ENCODE measurements around the gene B4GALNT3.

Gene B4GALNT3

DNA sequence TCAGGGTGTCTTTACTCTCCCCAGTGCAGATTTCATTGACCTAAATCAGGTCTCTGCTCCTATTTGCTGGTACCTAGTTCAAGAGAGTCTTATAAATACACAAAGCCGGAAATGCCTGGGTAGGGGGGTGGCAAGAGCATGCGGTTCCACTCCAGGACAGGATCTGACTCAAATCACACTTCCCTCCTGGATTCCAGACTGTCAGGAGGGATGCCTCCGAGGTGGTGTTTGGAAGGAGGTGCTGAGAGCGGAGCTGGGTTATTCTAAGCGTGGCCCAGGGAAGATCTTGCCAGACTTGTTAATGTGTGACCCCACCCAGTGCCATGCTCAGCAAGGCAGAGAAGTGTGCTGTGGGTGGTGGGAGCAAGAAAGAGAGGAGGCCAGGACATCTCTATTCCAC lies 49.8 kb downstream of the B4GALNT3 start:
- DNase-seq (ENCODE audit: low spot score), result no peak

DNA sequence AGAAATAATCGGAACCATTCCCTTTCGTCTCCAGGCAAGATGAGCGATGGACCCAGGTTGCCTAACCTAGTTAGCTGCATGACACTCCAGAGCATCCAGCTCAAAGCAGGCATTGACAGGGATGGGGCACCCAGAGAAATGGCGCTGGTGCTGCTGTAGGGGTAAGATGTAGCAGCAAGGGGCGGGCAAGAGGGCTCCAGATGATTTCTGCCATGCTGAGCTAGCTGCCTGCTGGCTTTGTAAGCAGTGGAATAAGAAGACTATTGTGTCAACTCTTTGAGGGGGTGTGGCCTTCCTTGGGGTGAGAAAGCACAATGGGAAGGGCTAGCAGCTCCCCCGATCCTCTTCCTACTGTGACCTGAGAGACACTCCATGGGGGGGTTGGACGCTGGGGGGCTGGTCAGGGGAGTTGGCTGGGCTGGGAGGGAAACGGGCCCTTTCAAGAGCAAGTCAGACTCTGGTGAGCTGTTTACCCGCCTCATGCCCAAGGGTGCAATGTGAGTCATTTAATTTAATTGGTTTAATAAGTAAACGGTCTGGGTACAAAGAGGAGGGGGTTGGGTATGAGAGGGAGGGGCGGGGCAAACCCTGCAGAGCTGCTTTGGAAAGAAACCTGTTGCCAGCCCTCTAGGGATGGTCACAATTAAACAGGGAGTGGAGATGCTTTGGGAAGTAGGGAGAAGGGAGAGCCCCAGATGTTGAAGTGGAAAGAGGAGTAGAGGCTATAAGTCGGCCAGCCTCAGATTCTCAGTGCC lies 50.5 kb downstream of the B4GALNT3 start:
- DNase-seq (ENCODE audit: low spot score), result no peak

DNA sequence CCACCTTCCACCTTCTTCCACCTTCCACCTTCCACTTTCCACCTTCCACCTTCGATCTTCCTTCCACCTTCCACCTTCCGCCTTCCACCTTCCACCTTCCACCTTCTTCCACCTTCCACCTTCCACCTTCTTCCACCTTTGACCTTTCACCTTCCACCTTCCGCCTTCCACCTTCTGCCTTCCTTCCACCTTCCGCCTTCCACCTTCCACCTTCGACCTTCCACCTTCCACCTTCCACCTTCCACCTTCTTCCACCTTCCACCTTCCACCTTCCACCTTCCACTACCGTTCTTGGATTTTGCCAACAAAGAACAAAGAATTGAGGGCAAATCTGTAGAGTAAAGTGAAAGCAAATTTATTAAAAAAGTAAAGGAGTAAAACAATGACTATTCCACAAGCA lies 53.2 kb downstream of the B4GALNT3 start:
- no peak for DNase-seq (ENCODE audit: low spot score)

DNA sequence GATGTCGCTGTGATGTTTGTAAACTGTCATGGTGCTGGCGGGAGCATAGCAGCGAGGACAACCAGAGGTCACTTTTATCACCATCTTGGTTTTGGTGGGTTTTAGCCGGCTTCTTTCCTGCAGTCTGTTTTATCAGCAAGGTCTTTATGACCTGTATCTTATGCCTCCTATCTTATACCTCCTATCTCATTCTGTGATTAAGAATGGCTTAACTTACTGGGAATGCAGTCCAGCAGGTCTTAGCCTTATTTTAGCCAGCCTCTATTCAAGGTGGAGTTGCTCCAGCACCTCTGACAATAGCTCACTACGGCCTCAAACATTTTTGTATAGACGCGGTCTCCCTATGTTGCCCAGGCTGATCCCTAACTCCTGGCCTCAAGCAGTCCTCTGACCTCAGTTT lies 53.7 kb downstream of the B4GALNT3 start:
- DNase-seq (ENCODE audit: low spot score), result no peak

DNA sequence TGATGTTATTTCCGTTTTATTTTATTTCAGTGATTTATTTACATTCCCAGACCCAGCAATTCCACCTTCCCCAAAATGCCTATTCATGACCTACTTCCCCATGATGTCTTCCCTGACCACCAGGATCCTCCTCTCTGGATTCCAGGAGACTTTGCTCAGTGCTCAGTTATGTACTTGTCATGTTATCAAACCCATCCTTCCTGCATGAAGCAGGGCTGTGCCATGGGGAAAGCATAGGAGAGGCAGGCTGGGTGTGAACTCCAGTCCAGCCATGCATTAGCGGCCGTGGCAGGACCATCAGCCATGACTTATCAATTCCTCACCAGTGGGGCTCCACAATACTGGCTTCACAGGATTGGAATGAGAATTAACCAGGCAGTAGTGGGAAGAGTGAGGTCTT lies 57.8 kb downstream of the B4GALNT3 start:
- no peak for DNase-seq (ENCODE audit: low spot score)

DNA sequence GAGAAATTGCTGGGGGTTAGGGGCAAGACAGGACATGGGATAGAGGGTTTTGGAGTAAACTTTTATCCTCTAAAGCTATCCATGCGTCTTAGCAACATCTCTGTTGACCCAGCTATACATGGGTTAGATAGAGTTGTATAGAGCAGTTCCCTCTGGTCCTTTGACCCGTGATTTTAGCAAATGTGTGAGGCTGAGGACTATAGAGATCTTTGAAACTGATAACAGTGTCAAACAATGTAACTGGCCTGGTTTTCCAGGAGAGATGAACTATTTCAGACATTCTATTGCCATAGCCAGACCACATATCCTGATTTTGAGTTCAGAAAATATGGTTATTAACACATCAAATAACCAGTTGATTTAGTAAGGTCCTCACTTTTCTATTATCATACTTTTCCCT lies 60.4 kb downstream of the B4GALNT3 start:
- DNase-seq (ENCODE audit: low spot score), result no peak

DNA sequence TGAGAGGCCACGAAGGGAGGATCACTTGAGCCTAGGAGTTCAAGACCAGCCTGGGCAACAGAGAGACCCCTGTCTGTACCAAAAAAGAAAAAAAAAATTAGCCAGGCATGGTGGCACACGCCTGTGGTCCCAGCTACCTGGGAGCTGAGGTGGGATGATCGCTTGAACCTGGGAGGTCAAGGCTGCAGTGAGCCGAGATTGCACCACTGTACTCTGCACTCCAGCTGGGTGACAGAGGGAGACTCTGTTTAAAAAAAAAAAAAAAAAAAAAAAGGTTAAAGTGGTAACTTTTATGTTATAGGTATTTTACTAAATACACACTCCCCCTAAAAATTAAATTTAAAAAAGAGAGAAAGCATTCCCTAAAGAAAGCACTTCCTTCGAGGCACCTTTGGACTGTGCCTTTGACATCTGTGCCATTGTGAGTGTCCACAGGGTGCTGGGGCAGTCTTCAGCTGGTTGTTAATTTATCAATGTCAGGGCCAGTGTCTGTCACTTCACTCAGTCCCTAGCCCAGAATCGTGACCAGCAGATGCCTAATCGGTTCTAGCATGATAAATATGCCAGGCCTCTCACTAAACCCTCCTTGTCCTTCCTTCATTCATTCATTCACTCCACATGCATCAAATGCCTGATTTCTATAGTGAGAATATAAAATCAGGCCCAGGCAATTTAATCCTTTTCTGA lies 63.1 kb downstream of the B4GALNT3 start:
- no peak for DNase-seq (ENCODE audit: low spot score)

DNA sequence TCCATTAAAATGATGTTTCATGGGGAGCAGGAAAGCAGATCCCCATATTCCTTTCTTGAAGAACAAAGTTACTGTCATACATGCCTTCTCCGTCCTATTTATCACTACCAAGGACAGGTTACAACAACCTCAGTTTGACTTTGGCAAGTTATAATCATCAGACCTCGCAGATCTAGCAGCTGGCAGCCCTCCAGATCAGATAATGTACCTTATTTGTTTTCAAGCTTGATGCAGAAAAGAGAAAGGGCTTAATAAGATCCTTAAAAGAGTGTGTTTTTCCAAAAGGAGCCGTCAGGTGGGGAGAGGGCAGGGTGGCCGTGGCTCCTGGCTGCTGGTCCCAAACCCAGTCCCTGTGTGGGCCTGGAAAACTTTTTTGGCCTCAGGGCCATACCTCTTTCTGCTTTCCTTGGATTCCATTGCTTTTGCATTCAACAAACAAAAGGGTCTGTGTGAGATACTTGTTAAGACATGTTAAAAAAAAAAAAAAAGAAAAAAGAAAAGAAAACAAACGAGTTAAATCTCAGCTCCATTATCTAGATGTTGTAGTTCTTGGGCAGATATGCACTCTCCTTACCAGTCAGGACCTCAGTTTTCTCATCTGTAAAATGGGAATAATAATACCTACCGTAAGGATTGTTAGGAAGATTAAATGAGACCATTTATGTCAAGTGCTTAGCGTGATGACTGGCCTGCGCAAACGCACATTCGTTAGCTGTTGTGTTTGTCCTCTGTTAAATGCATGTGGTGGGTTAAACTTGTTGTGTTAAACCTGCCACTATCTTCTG lies 64.6 kb downstream of the B4GALNT3 start:
- no peak for DNase-seq (ENCODE audit: low spot score)

DNA sequence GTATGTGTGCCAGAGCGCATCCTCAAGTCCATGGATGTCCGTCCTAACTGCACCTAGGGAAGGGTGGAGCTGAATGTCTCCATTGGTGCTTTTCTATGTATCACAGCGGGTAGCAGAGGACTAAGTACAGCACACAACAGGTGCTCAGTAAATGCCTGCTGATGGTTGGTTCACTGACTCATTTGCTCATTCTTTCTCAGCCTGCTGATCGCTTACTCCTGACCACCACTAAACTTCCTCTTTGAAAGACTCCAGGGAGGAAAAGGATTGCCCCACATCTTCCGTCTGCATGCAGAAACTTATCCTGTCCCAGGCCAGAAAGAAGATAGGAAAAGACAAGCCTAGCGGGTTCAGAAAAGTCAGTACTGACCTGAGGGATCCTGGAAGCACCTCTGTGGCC lies 66.3 kb downstream of the B4GALNT3 start:
- no peak for DNase-seq (ENCODE audit: low spot score)

DNA sequence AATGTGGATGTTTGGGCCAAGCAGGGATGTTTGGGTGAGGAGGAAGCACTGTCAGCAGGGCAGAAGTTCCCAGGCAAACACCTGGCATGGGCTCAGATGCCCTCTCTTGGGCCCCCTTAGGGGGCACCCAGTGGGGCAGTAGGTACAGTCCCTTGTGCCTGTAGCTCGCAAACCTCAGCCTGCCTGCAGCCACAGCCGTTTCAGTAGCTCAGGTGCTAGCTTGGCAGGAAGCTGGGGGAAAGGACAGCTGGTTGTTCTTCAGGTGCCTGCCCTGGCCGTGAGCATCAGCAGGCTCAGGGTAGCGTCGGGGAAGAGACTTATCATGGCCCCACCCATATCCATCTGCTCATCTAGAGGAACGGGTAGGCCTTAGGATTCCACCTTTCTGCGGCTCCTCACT lies 67.5 kb downstream of the B4GALNT3 start:
- DNase-seq (ENCODE audit: low spot score), result no peak

DNA sequence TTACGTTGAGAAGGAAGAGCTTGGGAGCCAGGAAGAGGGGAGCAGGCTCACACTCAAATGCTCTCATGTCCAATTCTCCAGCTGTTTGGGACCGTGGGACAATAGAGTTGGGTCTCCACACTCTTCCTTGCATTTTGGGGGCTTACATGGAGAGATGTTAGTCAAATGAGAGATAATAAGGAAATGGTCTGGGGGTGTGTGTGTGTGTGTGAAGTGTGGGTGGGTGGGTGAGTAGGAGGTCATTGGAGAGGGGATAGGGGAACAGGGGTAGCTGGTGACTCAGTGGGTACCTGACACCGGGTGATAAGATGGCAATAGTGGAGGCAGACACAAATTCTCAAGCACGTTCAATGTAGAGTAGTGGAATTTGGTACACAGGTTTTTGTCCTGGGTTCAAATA lies 68.0 kb downstream of the B4GALNT3 start:
- no peak for DNase-seq (ENCODE audit: low spot score)

DNA sequence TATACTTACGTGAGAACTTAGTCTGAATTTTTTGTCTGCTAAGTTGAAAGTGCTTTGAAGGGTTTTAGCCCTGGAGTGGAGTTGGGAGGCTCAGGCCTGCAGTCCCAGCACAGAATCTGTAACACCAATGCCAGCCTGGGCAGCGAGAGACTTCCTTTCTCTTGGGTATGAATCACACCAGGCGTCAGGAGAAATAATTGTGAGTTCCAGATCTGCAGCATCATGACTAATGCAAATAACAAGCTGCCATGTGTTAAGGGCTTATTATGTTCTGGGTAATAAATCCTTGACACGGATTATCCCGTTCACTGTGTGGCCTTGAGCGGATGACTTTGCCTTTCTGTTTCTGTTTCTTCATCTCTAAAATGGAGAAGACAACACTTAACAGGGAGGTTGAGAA lies 70.6 kb downstream of the B4GALNT3 start:
- DNase-seq (ENCODE audit: low spot score), result no peak

DNA sequence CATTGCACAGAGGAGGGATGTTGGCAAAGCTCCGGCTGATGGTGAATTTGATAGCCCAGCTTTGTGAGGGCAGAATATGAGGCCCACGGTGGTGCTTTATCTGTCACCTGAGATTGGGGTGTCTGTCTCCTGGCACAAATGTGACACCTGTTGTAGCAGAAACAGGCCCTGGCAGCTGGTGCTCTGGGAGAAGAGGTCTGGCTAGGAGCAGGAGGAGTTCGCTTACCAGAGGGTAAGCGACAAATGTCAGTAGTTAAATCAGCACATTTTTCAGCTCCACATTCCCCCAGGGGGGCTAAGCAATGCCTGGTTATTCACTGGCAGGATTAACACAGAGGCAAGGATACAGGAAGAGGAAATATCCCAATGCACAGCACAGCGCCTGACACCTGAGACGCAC lies 71.1 kb downstream of the B4GALNT3 start:
- no peak for DNase-seq (ENCODE audit: low spot score)

DNA sequence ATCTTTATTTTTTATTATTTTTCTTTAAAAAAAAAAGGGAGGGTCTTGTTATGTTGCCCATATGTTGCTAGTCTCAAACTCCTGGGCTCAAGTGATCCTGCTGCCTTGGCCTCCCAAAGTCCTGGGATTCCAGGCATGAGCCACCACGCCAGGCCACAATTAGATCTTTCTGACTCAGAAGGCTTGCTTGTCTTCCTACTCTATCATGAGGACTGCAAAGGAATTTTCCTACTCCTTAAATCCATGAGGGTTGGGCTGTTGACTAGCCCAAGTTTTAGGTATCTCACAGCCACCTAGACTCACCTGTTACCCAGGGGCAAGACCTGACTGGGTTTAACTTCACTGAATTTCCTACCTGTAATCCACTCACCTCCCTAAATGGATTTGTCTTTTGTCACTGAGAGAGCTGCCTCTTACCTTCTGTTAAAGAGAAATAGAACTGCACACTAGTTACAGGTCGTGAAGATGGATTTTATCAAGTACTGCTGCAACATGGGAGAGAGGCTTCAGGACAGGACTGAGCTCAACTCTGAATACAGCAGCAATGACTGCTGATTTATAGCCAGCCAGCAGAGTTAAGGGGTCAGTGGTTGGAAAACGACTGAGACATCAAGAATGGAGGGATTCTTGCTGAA lies 72.3 kb downstream of the B4GALNT3 start:
- no peak for DNase-seq (ENCODE audit: low spot score)

DNA sequence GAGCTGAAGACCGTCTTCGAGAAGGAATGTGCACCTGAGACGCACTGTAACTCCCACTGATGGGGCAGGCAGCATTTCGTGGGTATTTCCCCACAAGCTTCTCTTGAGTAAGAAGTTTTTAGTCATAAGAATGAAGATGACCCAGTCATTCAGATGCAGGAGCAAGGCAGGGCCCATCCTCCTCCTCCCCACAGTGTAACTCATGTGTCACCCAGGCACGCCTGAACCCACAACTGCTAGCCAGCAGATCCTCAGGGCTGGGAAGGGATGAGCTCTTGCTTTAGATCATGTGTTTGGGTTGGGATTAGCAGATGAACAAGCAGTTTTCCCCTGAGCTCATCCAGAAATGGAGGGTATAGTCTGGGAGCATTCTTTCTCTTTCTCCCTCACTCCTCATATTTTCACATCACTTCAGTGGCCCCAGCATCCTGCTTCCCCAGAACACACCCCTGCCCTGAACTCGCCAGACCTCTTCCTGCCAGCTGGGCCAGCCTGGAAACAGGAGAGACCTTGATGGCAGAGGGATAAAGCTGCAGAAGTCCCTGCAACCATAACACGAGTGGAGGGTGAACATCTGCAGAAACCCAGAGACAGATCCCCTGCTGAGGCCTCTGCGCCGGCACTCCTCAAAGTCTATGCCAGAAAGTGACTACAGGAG lies 73.3 kb downstream of the B4GALNT3 start:
- no peak for DNase-seq (ENCODE audit: low spot score)

DNA sequence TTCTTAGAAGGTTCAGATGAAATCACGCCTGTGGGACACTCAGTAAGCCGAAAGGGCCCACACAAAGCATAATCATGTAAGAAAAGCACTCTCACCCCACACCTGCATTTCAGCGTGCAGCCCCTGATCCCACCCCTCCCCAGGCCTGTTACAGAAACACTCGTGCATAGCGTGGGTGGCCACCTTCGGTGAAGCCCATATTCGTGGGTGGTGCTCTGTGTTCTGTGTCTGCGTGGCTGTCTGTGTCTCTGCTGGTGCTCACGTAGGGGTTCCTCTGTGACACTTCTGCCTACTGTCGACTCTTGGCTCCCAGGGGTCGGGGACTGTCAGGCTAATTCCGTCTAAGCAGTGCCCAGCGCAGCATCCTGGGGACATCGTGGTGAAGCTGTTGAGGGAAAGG lies 74.0 kb downstream of the B4GALNT3 start:
- no peak for DNase-seq (ENCODE audit: low spot score)

DNA sequence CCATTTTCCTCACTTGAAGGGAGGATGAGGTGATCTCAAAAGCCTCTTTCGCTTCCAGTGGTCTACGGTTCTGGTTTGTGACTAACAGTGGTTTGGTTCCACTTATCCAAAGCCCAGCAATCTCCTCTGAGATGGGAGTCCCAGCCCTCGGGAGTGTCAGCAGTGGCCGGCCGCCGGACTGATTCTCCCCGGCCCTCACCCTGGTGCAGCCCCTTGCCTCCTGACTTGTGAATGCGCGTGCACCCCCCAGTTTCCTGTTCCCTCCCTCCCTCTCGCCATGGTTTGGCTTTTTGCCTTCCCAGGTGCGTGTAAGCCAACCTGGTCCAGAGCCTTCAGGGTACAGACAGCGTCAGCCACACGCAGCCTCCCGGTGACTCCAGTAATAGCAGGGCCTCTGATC lies 74.5 kb downstream of the B4GALNT3 start:
- DNase-seq (ENCODE audit: low spot score), result no peak

DNA sequence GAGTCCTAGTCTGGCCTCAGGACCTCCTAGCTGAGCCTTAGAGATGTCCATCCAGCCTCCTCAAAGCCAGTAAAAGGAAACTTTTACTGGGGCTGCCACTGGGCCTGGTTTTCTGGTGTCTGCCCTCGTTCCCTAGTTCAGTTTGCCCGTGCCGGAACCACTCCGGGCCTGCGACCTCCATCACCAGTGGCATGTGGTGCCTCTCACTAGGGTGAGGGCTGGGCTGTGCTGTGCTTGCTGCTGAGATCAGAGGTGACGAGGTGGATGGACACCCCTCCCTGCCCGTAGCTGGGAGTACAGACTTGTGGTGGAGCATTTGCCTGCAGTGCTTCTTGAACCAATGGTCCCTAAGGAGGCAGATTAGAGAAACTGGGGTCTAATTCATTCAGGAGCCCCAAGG lies 75.7 kb downstream of the B4GALNT3 start:
- no peak for DNase-seq (ENCODE audit: low spot score)

DNA sequence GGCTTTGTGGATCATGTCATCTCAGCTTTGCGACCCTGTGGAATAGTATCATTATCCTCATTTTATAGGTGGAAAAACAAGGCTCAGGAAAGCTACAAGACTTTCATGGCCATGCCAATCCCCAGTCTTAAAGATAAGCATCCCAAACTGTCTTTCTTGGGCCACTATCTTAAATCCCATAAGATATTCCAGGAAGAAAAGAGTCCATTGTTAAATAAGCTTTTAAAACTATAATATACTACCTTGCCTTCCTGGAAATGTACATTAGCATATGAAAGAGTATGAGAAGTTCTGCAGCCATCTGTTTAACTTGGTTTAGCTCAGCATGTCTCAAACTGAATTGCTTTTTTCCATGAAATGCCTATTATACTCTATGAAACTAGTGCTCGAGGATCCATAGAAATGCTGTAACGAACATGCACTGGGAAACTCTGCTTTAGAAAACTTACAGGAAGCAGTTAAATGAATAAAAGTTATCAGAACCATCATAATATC lies 77.1 kb downstream of the B4GALNT3 start:
- DNase-seq (ENCODE audit: low spot score), result no peak

DNA sequence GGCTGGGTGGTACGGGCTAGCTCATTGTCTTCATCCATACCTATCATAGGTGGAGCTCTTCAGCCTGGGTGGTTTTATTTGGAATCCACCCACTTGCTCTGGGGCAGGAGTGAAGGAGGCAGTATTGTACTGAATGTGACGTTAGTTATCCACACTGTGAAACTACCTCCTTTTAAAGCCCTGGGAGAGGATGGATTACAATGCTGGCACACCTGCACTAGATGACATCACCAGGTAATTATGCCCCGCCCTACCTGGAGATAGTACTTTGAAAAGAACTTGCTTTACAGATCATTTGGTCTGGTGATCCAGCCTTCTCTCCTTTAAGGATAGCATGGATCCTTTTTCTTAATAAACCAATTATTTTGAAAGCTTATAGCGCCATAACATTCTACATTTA lies 78.0 kb downstream of the B4GALNT3 start:
- DNase-seq (ENCODE audit: low spot score), result no peak

DNA sequence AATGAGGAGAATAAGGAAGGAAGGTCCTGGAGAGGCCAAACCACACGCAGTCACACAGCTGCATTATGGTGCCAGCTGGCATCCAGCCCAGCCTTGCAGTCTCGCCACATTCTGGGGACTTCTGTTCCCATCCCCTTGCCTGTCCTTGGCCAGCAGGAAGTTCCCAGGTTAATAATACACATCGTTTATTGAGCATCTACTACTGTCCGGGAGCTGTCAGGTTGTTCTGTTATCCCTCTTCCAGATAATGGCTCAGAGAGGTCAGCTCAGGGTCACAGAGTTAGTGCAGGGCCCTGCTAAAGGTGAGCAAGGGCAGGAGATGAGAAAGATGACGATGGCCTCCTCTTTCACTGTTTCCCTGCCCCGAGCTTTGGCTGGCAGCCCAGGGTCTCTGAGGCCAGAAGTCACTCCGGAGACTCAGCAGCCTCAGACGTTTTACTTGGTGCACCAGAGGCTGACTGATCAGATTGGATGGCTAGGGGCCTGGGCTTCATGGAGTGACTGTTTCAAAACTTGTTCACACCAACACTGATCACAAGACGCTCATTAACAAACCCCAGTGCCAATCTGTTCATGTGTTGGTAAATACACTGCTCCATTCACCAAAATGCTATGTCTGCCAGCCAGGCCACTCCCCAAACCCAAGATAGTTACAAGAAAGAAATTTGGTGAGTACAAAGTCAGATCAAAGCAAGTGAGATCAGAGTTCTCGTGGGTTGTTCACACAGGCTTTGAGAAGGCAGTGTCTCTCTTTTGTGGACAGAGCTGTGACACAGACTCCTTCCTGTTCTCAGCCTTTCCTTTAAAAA lies 79.2 kb downstream of the B4GALNT3 start:
- DNase-seq (ENCODE audit: low spot score), result no peak

Measured in activated CD4-positive, alpha-beta T cell treated with anti-CD3 and anti-CD28 coated beads, Interleukin-2, Interleukin-4, amounts not matched to agents 100 ng/mL and 50 ng/mL, durations not matched to agents 16 hours and 8 hours (primary cell).